ENCODE results near the gene PPARG.

DNA sequence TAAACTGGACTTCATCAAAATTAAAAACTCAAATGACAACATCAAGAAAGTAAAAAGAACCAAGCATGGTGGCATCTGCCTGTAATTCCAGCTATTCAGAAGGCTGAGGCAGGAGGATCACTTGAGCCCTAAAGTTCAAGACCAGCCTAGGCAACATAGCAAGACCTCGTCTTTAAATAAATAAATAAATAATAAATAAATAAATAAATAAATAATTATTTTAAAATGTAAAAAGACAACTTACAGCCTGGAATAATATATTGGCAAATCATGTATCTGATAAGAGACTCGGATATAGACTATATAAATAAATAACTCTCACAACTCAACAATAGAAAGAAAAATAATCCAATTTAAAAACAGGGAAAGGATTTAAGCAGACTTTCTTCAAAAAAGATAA, 4.3 kb upstream of the PPARG start:
- TF ChIP-seq POLR2AphosphoS5 (IDR thresholded peaks at IDR 0.05; ENCODE audit: low read depth, low read length) (no peak), POLR2A (IDR thresholded peaks at IDR 0.05; ENCODE audit: low read depth, low read length) (no peak), TAF1 (IDR thresholded peaks at IDR 0.05; ENCODE audit: borderline replicate concordance, low read depth, low read length) (no peak)
